HK-2 (cell line): ENCODE results near the gene ZFYVE21.

Experiments used
- DNase-seq: peaks from one replicate; pipeline ENCODE4 v3.0.0-alpha.2; 2018; ENCODE audit not compliant: unreplicated experiment

The ZFYVE21 gene

DNA sequence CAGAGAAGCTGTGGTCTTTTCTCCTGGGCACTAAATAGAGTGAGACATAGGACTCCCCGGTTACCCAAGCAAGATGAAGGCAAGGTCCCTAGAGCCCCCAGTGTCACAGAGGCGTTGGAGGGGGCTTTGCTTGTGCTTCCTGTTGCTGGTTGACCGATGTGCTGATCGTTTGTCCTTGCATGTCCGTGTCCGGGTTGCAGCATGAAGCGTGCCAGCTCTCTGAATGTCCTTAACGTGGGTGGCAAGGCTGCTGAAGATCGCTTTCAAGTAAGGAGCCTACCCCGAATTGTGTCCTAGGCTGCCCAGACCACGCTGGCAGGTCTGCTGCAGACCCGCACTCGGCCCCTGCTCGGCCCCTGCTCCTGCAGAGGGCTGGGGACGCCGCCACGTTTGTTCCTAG lies 23.5 kb upstream of the ZFYVE21 start:
- DNase-seq, result no peak

DNA sequence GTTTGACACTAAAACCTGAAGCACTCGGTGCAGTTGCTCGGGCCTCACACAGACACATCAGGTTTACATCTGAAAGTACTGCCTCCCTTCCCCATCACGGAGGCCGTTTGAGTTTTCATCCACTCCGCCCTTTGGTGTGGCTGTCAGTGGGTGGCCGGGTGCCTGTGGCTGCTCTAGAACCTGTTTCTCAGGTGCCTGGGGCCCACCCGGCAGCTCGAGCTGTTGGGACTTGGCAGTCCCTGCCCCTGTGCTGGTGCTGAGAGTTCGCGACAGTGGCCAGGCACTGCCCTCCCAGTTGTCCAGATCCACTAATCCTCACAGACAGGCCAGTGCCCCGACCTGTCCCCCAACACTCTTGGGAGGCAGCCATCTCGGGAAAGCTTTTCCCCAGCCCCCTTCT lies 22.7 kb upstream of the ZFYVE21 start:
- DNase-seq, result no peak

DNA sequence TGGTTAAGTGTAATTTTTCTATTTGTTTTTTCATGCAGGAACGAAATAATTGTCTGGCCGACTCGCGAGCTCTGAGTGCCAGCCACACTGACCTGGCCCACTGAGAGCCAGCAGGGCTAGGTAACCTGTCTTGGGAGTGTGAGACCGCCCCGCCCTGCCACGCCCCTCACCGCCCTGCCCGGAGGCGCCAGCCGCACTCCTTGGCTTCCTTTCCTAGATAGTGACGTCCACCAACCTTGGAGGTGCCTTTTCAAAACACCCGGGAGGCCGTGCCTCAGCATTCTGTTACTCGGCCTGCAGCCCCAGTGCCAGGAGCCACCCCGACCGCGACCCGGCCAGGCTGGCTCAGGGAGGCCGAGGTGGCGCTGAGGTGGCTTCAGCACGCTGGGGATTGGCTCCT lies 22.1 kb upstream of the ZFYVE21 start:
- DNase-seq, result no peak

DNA sequence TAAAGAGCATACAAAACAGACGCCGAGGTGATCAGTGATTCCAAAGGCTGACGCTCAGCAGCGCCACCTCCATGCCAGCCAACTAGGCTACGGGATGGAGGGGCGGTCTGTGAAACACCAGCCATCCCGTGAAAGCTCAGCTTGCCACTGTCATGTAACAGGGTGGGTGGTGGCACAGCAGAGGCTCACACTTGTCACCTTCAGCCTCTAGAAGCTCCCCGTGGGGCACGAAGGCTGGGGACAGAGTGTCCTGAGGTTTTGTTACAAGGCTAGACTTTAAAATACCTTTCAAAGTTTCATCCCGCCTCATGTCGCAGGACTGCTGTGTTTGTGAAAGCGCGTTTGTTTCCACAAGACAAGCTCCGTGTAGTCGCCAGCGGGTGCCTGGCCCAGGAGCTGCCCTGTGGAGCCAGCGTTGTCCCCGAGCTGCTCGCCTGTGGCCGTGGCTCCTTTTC lies 21.0 kb upstream of the ZFYVE21 start:
- no peak for DNase-seq

DNA sequence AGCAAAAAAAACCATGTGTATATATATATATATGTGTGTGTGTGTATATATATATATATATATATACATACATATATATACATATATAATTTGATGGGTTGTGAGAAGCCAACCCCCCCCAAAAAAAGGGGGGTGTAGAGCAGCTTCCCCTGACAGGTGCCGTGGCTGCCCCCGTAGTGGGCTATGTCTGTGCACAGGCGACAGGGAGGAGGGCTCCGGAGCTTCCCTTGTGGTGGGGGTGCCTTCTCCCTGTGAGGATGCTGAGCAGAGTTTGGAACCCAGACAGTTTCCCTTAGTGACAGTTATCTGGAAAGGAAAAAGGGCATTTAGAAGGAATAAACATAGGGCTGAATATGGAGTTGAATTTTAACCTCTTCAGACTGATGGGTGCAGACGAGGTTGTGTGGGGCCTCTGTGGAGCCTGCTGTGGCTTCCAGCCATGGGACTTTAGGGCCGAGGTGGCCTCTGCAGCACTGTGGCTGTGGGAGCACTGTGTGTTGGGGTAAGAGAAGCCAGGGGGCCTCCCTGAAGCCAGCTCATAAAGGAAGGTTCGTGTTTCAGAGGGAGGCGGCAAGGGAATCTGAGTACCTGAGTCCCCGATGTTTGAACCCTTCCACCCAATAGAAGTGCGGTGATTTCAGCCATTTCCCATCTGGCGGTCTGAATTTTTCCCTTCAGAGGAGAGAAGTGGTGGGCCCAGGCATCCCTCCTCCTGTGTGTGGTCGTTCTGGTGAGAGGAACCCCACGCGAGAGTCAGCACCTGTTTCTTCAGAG lies 20.1 kb upstream of the ZFYVE21 start:
- DNase-seq, result no peak

DNA sequence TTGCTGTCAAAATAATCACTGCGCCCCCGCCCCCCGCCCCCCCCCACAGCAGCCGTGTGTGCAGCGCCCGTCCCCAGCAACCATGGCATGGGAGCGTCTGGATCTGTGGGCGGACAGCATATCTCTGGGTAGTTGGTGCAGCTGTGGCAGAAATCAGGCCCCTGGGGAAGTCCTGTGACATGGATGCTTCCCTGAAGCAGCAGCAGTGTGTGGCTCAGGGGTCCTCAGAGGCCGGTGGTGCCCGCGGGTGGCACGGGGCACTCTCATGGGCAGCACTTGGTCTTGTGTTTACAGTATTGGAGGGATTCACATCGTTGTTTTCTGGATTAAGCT lies 19.6 kb upstream of the ZFYVE21 start:
- no peak for DNase-seq

DNA sequence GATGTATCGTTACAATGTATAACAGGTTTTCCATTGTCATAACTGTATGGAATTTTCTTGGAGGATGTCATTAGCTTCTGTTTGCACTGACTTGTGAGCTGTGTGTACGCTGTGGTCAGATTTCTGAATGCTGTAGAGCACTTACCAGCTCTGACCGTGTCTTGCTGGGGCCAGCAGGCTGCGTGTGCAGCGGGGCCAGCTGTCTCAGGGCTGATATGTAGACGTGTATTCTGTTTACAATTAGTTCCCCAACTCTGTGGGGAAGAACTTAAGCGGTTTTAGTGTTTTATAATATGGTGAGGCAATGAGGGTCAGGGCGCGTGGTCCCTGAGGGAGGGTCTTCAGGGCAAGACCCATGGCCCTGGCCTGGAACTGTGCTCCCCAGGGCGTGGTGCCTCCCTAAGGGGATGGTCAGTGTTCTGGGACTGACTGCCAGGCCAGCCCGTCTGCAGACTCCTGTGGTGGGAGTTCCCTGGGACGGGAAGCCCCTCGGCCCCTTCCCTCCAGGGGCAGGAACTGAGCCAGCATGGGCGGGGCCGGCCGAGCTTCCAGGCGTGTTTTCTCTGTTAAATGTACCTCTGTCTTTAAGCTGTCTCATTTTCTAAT lies 19.0 kb upstream of the ZFYVE21 start:
- no peak for DNase-seq

DNA sequence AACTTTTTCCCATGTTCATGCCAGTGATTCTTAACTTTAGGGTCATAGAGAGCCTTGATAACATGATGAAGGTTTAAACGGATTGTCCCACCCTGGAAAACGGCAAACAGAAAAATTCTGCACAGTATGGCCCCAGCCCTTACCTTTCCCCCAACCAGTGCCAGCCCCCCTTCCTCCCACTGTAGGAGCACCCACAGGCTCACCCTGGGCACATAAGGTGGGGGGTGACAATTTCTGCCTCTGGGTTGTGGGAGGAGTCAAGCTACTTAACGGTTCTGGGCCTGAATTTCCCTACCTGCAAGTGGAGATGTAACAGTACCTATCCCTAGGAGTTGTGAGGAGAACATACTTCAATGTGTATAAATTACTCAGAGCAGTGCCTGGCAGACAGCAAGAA lies 18.4 kb upstream of the ZFYVE21 start:
- no peak for DNase-seq

DNA sequence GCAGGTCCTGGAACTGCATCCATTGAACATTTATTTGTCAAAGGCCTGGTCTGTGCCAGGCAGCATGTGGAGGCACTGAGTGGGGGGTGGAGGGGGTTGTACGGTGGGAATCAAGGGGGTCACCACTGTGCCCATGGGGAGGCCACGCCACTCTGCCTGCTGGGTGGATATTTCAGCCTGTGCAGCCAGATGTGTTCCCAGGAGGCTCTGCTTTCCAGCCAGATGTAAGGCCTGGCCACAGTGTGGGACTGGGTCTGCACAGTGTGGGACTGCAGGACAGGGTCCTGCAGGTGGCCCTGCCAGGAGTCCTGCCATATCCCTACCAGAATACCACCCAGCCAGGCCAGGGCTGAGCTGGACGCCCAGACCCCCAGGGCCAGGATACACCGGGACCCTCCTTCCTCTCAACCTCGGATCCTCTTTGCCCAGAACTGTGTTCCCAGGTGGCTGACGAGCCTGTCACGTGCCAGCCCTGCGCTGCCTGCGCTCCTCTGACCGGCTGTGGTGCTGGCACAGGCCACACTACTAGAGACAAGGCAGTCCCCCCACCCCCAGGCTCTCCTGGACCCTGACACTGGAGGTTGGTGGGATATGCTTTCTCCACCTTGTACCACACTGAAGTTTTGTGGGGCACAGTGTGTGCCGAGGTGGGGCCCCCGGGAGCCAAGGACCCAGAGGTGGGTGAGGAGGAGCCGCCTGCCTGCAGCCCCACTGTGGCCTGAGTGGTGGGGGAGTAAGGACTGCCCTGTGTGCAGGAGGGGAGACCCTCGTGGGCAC lies 17.8 kb upstream of the ZFYVE21 start:
- DNase-seq, result no peak

DNA sequence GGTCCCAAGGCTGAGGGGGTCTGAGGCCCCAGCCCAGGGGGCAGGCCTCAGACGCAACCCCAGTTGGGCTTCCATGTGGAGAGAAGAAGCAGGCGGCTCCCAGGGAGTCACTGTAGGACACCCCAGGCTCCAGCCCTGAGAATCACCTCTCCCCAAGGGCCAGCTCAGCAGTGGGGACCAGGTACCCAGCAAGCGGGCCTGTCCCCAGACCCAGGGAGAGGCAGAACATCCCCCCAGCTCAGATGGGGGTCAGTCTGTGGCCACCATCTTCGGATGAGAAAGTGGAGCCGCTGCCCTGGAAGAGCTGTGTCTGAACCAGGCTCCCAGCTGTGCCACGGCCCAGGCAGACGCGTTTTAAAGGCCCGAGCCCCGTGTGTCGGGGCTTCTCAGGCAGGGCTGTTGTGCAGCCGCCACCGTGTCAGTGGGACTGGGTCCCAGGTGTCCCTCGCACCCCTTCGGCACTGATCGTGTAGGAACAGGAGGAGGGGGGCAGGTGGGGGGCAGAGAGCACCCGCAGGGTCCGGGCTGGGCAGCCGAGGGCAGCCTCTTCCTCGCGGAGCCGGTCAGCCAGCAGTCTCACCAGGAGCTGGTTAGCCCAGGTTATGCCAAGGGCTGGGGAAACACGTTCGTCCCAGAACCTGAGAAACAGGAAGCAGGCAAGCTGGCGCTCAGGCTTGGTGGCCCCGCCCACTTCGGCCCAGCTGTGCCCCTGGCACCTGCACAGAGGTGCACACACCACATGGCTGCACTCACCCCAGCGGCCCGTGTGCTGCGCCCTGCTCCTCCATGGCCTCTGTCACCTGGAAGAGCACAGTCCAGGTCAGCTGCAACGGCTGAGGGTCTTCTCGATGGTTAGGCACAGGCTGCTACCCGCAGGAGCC lies 17.0 kb upstream of the ZFYVE21 start:
- no peak for DNase-seq

DNA sequence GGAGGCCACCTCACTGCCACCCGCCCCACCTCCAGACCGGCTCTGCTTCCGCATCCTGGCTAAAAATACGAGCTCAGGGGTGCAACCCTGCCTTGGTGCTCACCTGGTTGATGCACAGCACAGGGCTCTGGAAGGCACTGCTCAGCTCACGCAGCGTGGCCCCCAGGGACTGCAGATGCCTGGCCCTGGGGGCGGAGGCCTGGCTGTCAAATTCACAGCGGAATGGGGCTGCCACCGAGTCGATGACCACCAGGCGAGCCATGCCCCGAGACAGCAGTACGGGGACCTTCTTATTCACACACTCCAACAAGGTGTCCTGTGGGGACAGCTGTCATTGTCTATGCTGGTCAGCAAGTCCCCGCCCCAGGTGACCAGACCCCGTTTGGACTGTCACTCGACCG lies 16.3 kb upstream of the ZFYVE21 start:
- no peak for DNase-seq

DNA sequence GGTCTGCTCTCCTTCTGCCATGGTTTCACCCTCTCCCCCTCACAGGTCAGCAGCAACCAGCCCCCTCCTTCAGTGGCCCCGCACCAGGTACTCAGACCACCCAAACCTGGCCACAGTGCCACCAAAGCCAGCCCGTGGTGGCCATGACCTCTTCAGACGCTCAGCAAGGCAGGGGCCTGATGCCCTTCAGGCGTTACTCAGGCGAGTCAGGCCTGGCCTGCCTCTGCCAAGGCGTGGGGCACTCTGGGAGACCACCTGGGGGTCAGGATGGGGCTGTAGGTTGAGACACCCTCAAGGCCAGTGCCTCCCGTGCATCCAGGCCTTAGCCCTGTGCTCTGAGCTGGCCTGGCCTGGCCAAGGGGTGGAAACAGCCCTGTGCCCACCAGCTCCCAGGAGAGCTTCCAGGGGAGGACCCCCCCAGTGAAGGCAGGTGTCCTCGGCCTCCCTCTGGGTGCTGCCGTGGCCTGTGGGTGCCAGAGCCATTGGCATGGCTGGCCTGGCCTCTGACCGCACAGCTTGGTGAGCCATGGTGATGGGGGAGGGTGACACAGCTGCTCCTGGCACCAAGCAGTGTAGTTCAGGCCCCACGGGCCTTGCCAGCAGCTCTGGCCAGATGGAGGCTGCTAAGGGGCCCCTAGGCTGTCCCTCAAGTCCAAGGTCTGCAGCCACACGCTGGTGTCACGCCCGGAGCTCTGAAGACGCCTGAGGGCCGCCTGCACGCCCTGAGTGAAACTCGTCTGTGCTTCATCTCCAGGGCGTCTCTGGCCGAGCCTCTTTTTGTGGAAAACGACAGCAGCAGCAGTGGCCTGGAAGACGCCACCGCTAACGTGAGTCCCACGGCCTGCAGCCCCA lies 15.5 kb upstream of the ZFYVE21 start:
- DNase-seq, result no peak

DNA sequence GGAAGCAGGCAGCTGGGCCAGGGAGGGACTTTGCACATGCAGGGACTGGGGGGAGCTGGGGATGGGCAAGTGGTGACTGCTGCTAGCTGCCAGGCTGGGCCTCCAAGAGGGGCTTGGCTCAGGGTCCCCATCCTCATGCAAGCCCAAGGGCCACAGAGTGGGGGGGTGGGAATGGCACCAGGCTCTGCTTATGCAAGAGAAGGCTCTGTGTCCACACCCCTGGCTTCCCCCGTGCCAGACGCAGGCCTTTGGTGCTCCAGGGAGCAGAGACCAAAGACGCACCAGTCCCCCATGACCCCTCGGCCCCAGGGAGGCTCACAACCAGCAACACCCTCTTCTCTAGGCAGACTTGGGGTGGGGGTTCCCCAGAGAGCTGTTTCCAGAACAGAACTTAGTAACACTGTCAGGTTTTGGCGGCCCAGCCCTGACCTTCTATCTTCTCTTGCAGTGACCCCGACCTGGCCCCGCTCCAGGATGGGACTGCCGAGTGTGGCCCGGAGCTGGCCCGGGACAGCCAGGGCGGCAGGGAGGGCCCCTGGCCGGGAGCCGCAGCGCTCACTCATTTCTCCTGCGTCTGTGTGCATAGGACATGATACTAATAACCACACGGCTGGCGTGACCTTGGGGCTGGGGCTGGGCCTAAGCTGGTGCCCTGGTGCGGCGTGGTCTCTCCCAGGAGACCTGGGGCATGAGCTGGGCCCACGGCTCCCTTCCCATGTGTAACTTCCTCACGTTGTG lies 14.7 kb upstream of the ZFYVE21 start:
- DNase-seq, result no peak

DNA sequence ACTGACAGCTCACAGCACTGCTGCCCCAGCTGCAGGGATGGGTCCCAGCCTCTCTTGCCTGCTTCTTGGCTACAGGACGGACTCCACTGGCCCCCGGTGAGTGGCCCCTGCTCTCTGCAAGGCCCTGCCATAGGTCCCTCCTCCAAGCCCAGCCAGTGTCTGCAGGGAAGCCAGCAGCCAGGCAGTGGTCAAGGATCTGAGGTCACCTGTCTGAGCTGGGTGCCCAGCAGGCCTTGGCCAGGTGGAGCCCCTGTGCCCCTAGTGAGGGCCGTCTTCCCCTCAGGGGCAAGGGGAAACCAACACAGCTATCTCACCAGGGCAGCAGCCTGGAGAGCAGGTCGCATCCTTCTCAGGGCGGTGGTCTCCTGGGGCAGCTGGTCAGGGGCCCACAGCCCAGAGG lies 13.5 kb upstream of the ZFYVE21 start:
- no peak for DNase-seq

DNA sequence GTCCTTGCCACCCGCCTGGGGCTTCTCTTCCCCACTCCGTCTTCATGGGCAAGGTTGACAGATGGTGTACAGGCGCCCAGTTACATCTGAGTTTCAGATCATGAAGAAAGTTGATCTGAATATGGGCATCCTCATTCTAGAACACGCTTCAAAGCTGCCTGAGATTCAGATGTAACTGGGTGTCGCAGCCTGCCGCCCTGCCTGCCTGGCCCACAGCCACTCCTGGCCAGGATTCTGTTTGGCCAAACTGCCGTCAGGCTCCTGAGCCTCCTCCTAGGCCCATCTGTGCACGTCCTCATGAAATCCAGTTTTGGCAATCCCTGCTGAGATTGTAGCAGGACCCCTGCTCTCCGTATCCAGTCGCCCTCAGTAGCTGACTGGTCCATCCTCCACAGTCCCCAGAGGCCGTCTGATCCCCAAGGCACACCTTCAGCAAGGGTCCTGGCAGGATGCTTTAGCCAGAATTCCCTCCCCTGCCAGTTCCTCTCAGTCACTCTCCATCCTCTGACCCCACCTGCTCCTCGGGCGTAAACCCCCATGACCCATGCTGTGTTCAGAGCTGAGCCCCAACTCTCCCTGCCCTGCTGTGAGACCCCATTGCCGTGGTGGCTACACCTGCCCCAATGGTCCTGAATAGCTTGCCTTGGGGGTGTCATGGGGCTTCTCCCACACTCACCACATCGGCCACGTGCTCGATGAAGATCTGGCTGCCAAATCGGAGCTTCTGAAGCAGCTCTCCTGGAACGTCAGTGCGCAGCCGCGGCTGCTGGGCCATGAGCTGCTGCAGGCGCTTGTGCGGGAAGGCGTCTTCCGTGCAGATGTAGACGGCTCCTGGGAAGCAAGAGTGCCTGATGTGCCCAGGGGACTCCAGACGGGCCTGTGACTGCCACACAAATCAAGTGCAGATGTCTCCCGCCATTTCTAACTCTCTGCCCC lies 12.8 kb upstream of the ZFYVE21 start:
- no peak for DNase-seq

DNA sequence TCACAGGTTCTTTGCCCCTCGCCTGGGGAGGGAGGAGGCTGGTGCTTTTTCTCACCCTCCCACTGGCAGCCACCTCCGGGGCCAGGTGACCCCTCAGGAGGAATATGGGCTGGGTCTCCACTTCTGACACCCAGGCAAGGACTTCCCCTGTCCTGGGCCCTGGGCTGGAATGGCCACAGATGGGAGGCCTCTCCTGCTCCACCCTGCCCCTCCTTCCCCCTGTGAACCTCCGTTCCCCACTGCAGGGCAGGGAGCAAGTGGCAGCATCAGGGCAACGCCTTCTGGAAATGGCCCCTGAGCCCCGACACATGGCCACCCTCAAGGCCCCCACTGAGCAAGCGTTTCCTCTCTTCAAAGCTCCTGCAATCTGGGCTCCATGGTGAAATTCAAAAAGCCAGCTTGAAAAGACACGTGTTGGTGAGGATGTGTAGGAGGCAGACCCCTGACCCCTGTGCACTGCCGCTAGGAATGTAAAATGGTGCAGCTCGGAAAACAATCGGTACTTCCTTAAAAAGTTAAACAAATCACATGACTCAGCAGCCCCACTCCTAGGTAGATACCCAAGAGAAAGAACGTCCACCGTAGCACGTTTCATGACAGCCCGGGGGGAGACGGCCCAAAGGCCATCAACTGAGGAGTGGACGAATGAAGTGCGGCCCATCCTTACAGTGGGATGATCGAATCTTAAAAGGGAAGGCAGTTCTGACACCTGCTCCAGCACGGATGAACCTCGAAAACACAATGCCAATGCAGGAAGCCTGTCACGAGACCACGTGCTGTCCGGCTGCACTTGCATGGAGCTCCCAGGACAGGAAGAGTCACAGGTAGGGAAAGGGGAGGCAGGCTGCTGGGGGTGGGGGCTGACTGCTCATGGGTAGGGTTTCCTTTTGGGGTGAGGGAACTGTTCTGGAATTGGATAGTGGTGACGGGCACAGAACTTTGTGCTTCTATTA lies 11.9 kb upstream of the ZFYVE21 start:
- no peak for DNase-seq

DNA sequence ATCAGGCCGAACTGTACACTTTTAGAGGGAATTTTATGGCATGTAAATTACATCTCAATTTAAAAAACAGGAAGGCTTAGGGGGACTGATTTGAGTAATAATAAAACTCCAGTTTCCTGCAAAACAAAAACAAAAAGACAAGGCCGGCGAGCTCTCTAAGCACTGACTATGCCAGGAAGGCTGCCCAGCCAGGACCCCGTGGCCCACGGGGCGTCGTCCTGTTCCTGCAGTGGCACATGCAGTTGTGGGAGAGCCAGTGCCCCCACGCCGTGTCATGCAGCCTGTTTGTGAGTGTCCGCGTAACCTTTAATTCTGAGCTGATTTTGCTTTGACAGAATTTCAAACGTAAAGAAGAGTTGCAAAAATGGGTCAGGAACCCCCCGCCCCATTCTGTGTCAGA lies 10.9 kb upstream of the ZFYVE21 start:
- DNase-seq, result no peak

DNA sequence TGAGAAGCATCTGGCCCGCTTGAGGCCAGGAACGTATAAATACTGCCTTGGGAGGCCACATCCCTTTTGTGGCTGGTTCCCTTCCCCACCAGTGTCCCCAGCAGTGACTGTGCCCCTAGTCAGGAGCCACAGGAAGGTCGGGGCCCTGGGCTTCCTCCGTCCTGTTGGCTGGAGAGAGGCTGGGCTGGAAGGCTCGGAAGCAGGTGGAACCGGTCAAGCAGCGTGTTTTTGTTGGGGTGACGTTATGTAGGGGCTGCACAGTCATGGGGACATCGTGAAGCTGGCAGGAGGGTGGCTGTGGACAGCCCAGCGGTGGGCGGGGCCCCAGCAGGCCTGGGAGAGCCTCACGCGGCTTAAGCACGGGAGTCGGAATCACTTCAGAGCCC lies 10.5 kb upstream of the ZFYVE21 start:
- no peak for DNase-seq
